Brain microvascular endothelial cell (primary cell): Measurements from ENCODE around the gene ZNF302.
A peak's percentile ranks its signal among the peaks of the same experiment; 100 is the strongest.

Experiments used
- DNase-seq: peaks from one replicate; pipeline ENCODE4 v3.0.0-alpha.2; 2020
- H3K27ac ChIP-seq: fragments of 250-450 bp; sonication (Bioruptor Pico); 2 replicates; pipeline ENCODE4 v1.5.1; 2020; ENCODE audit warnings: mild to moderate bottlenecking, moderate library complexity
- H3K27me3 ChIP-seq: fragments of 250-450 bp; sonication (Bioruptor Pico); replicated peaks from 2 replicates; pipeline ENCODE4 v1.5.1; 2020; ENCODE audit warnings: mild to moderate bottlenecking
- H3K36me3 ChIP-seq: fragments of 250-450 bp; sonication (Bioruptor Pico); replicated peaks from 2 replicates; pipeline ENCODE4 v1.5.1; 2020; ENCODE audit warnings: mild to moderate bottlenecking
- H3K4me3 ChIP-seq: 2 replicates; pipeline ENCODE4 v1.5.1; 2011; ENCODE audit warnings: low read depth, mild to moderate bottlenecking, control low read depth, low read length, moderate library complexity
- in situ Hi-C: cut with HindIII; loops from 2 replicates; pipeline ENCODE4 v1.10.0; 2017; ENCODE audit warnings: low sequenced_read_pairs, low pct_ligation_motif_present
- TF ChIP-seq, protein P1 (sequence below): IDR thresholded peaks from 2 replicates; pipeline ENCODE4 v1.5.1; 2011; ENCODE audit warnings: low read depth, mild to moderate bottlenecking, moderate library complexity, low read length, control low read depth, inconsistent platforms; ENCODE audit errors: missing control alignments

The ZNF302 gene

DNA sequence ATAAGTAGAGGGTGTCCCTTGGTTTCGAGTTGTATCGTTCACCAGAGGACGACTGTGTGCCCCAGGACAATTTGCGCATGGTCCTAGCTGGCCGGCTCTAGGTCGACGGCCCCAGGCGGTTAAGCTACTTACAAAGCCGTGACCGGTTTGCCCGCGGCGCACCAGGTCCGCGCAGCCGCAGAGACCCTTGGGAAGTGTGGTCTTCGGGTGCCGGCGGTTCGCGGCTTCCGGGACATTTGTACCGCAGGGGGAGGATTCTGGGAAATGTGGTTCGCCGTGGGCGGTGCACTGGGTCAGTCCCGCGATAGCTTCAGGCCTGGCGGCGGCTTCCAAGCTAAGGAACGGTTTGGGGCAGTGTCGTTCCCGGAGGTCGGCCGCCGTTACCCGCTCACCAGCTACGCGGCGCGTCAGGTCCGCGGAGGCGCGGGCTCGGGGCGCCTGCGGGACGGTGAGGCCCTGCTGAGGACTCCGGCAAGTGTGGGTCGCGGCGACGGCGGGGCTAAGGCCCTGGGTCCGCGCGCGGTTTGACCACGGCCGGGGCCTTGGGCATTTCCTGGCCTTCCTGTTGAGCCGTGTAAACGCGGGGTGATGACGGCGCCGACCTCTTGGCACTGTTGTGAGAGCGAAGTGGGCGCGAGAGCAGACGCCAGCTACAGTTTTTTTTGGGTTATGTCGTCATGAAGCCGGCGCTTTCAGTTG, at the start of gene ZNF302:
Gene ZNF302 (plus strand): TSS at position 293 of the 699 bp plus-strand sequence. CDS start 1,127 bp downstream, outside the sequence.
- H3K27me3 ChIP-seq = no peaks in the 10 kb centered on the region
- H3K4me3 ChIP-seq = peak within 1 kb of the TSS; percentile 71
- in situ Hi-C loops = no loop called here
- H3K27ac ChIP-seq = peak within 1 kb of the TSS; percentile 93
- peak; percentile 96 for DNase-seq
- TF ChIP-seq, protein P1, sequence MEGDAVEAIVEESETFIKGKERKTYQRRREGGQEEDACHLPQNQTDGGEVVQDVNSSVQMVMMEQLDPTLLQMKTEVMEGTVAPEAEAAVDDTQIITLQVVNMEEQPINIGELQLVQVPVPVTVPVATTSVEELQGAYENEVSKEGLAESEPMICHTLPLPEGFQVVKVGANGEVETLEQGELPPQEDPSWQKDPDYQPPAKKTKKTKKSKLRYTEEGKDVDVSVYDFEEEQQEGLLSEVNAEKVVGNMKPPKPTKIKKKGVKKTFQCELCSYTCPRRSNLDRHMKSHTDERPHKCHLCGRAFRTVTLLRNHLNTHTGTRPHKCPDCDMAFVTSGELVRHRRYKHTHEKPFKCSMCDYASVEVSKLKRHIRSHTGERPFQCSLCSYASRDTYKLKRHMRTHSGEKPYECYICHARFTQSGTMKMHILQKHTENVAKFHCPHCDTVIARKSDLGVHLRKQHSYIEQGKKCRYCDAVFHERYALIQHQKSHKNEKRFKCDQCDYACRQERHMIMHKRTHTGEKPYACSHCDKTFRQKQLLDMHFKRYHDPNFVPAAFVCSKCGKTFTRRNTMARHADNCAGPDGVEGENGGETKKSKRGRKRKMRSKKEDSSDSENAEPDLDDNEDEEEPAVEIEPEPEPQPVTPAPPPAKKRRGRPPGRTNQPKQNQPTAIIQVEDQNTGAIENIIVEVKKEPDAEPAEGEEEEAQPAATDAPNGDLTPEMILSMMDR = no peak
- peaks cover 19% of the 10 kb centered on the region for H3K36me3 ChIP-seq

DNA sequence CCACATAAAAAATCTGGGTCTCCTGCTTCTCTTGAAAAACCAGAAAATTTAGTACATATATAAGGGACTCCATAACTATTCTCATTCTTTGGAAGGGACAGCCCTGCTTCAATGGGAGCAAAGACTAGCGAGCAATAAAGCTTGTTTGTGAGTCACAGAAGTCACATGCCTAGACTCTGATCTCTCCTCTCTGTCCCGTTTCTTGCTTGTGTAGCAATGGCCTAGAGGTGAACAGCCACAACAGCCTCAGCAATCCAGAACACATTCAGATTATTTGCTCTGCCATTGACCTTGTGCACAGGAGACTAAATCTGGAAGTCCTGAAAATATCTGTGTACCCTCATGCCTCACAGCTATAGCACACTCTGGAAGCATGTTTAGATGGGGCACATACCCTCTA, 43.7 kb upstream of the ZNF302 start:
- DNase-seq = no peak
- Histone ChIP-seq H3K36me3 (no peaks in the 10 kb centered on the region), H3K4me3 (no peak overlapping the region), H3K27ac (no peak overlapping the region), H3K27me3 (no peaks in the 10 kb centered on the region)
- in situ Hi-C loops = no loop called here
- TF ChIP-seq, protein P1 = no peak

DNA sequence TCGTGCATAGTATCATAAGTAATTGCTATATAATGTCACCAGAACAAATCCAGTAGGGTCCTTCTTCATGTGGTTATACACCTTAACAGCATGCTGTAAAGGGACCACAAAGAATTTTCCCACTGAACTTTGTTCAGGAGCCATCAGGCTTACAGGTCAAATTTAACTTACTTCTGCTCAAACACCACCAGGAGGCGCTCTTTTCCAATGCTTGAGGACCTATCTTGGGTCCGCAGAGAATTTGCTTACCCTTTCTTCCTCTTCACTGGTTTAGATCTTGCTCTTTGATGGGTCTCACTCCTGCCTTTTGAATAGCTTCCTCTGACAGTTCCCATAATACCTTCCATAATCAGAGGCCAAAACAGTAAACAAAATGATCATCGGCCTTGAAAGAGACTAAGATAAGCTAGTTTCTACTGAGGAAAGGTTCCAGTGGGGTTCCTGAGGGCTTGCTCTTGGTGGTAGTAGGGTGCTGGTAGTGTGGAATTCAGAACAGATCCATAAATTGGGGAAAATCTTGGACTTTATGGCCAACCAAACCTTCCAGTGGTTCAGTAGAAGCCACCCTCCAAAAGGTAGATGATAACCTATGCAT, 37.9 kb upstream of the ZNF302 start:
- Histone ChIP-seq H3K36me3 (no peaks in the 10 kb centered on the region), H3K27ac (no peak overlapping the region), H3K4me3 (no peak overlapping the region), H3K27me3 (no peaks in the 10 kb centered on the region)
- peak; percentile 11 for DNase-seq
- TF ChIP-seq, protein P1 = peak; percentile 77
- in situ Hi-C loops = no loop called here

DNA sequence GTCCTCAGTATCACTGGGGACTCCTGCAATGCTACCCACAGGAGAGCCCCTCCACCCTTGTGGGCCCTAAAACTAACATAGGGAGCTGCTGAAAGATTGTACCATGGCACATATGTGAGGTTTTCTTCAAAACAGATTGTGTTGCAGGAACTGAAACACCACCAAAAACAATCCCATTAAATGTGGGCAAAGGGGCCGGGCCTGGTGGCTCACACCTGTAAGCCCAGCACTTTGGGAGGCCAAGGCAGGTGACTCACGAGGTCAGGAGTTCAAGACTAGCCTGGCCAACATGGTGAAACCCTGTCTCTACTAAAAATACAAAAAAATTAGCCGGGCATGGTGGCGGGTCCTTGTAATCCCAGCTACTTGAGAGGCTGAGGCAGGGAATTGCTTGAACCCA, 35.2 kb upstream of the ZNF302 start:
- Histone ChIP-seq H3K4me3 (no peak overlapping the region), H3K36me3 (no peaks in the 10 kb centered on the region), H3K27me3 (no peaks in the 10 kb centered on the region), H3K27ac (no peak overlapping the region)
- TF ChIP-seq, protein P1 = no peak
- in situ Hi-C loops = no loop called here
- DNase-seq = no peak

DNA sequence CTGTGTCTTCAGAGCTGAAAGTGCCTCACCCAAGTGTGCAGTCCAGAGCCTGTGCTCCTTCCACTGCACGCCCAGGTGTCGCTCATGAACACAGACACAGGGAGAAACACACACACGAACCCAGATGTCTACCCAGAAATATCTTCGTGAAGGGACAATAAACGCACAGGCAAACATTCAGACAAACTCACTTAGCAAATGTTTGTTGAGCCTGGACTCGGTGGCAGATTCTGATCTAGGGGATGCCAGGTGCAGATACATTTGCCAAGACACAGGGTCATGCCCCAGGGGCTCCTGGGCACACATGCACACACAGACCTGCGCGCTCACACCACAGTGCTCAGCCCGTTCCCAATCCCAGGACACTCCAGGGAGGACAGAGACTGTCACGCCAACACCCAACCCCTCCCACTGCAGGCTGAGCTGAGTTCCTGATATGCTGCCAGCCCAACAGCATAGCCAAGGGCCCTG, 32.5 kb upstream of the ZNF302 start:
- in situ Hi-C loops = no loop called here
- Histone ChIP-seq H3K27ac (no peak overlapping the region), H3K36me3 (no peaks in the 10 kb centered on the region), H3K27me3 (no peaks in the 10 kb centered on the region), H3K4me3 (no peak overlapping the region)
- DNase-seq = no peak
- TF ChIP-seq, protein P1 = no peak
